ENCODE measurements around the gene PCDH15. TPM values are rescaled to one million over a fixed set of nuclear protein-coding genes. Genes with fewer than 3 reads are reported as not detected.

Gene PCDH15
- total and polyA plus RNA-seq, 7 experiments from 2014 or later = not detected

DNA sequence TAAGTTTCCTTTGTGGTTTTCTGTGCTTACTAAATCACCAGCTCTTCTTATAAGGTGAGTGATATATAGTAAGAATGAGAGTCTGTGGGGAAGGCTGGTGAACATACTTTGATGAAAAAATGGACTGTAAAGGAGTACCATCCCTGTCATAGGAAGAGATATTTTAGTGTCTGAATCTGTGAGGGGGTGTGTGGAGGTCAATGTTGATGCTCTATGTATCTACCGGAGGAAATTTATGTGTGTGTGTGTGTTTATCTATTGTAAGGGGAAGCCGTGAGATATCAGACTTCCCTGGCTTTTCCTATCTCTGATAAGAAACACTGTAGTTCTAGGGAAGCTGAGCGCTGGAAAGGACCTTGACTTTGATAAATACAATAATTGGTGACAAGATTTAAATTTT lies 179.0 kb downstream of the PCDH15 start:
- peaks cover 0 to 4% (median 0%) of the 10 kb centered on the region in 5 donors for H3K36me3 Mint-ChIP-seq
- Histone ChIP-seq H3K36me3 (ENCODE audit: control insufficient read depth in 2 of 3, insufficient read depth in 3 of 3, low read length in 3 of 3) (no peaks in the 10 kb centered on the region), H3K4me3 (ENCODE audit: low read length) (no peak overlapping the region), H3K27me3 (ENCODE audit: control insufficient read depth in 2 of 2, insufficient read depth in 2 of 2, low read length in 2 of 2) (no peaks in the 10 kb centered on the region), H3K9me3 (ENCODE audit: control insufficient read depth in 2 of 3, low read length in 3 of 3) (no peaks in the 10 kb centered on the region), H3K4me1 (ENCODE audit: control insufficient read depth in 2 of 2, insufficient read depth in 2 of 2, low read length in 2 of 2) (no peaks in the 10 kb centered on the region), H3K27ac (ENCODE audit: low read depth, low read length) (no peak overlapping the region)
- no peaks in the 10 kb centered on the region for H3K4me1 Mint-ChIP-seq
- H3K9me3 Mint-ChIP-seq = peaks cover 0 to 18% (median 5%) of the 10 kb centered on the region in 11 donors
- intact Hi-C loops (cut with micrococcal nuclease) = no loop called here
- POLR2A ChIA-PET = no interaction called here
- H3K27me3 Mint-ChIP-seq = no peaks in the 10 kb centered on the region
- ATAC-seq (no peak), DNase-seq (no peak)
- H3K4me3 Mint-ChIP-seq = no peak overlapping the region
- CTCF ChIA-PET = interaction anchor here (0.7 kb wide), 1 partner anchor 26 kb away, joined by 3 read pairs; no protein-coding TSS in a partner anchor
- H3K27ac Mint-ChIP-seq = no peak overlapping the region

DNA sequence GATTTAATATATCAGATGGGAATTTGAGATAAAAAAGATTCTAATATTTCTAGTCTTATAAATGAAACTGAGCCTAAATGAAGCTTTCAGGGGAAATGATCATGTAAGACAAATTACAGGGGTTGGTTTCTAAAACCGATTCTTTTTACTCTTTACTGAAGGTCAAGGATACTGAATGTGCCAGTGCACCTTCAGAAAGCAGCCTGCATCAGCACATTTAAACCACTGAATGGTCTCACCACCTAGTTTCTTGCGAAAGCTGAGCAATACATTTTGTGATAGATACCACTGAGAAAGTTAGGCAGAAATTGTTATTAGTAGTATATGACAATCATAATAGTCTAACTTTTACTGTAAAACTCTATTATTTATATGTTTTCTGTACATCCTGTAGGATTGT lies 180.7 kb downstream of the PCDH15 start:
- H3K4me3 ChIP-seq (ENCODE audit: low read length) = no peak overlapping the region
- H3K4me1 Mint-ChIP-seq = no peaks in the 10 kb centered on the region
- H3K36me3 ChIP-seq (ENCODE audit: control insufficient read depth in 2 of 3, insufficient read depth in 3 of 3, low read length in 3 of 3) = no peaks in the 10 kb centered on the region
- no peak overlapping the region for H3K4me3 Mint-ChIP-seq
- CTCF ChIA-PET = interaction anchor here (0.6 kb wide), 1 partner anchor 11 kb away, joined by 3 read pairs; no protein-coding TSS in a partner anchor
- no peaks in the 10 kb centered on the region for H3K36me3 Mint-ChIP-seq
- no peaks in the 10 kb centered on the region for H3K27me3 Mint-ChIP-seq
- H3K27me3 ChIP-seq (ENCODE audit: control insufficient read depth in 2 of 2, insufficient read depth in 2 of 2, low read length in 2 of 2) = no peaks in the 10 kb centered on the region
- no peaks in the 10 kb centered on the region for H3K4me1 ChIP-seq (ENCODE audit: control insufficient read depth in 2 of 2, insufficient read depth in 2 of 2, low read length in 2 of 2)
- no peaks in the 10 kb centered on the region for H3K9me3 ChIP-seq (ENCODE audit: control insufficient read depth in 2 of 3, low read length in 3 of 3)
- intact Hi-C loops (cut with micrococcal nuclease) = no loop called here
- H3K27ac Mint-ChIP-seq = no peak overlapping the region
- no peak for DNase-seq
- peaks cover 0 to 11% (median 1%) of the 10 kb centered on the region in 11 donors for H3K9me3 Mint-ChIP-seq
- no peak for ATAC-seq
- POLR2A ChIA-PET = no interaction called here
- no peak overlapping the region for H3K27ac ChIP-seq (ENCODE audit: low read depth, low read length)

DNA sequence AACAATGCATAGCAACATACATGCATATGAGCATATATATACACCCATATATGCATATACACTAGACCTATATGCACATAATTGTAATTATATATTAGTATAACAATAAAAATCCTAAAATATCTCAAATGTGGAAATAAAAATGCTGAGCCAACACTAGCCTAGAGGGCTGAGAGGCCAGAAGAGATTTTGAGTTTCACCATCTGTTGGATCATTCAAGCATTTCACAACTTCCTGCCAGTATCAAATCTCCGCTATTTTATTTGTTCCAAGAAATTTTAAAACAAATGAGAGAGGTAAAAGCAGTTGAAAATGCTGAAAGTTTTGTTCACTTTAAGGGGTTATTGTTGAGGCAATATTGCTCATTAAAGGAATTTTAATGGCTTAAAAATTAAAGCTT lies 187.0 kb downstream of the PCDH15 start:
- Histone ChIP-seq H3K36me3 (ENCODE audit: control insufficient read depth in 2 of 3, insufficient read depth in 3 of 3, low read length in 3 of 3) (no peaks in the 10 kb centered on the region), H3K27ac (ENCODE audit: low read depth, low read length) (no peak overlapping the region), H3K27me3 (ENCODE audit: control insufficient read depth in 2 of 2, insufficient read depth in 2 of 2, low read length in 2 of 2) (no peaks in the 10 kb centered on the region), H3K4me3 (ENCODE audit: low read length) (no peak overlapping the region), H3K9me3 (ENCODE audit: control insufficient read depth in 2 of 3, low read length in 3 of 3) (no peaks in the 10 kb centered on the region), H3K4me1 (ENCODE audit: control insufficient read depth in 2 of 2, insufficient read depth in 2 of 2, low read length in 2 of 2) (no peaks in the 10 kb centered on the region)
- intact Hi-C loops (cut with micrococcal nuclease) = no loop called here
- no peak overlapping the region for H3K27ac Mint-ChIP-seq
- ChIA-PET POLR2A (no interaction called here), CTCF (no interaction called here)
- no peaks in the 10 kb centered on the region for H3K36me3 Mint-ChIP-seq
- ATAC-seq (no peak), DNase-seq (no peak)
- no peaks in the 10 kb centered on the region for H3K27me3 Mint-ChIP-seq
- peaks cover 0 to 4% (median 0%) of the 10 kb centered on the region in 11 donors for H3K9me3 Mint-ChIP-seq
- H3K4me3 Mint-ChIP-seq = no peak overlapping the region
- H3K4me1 Mint-ChIP-seq = no peaks in the 10 kb centered on the region

DNA sequence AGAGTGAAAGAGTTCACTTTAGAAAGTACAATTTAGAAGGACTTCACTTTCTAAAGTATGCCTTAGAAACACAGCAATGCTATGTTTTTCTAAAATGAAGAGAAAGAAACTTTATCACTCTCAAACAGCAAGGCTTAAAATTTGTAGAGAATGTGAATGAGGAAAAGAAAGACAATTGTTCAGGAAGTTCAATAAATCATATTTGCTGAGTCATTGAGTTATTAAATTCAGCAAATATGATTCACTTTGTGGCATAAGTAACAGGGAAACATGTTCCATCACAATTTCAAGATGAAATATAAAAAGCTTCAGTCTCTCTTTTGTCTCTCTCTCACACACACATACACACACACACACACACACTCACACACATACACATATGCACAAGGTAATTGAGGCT lies 187.9 kb downstream of the PCDH15 start:
- DNase-seq = no peak
- no peak for ATAC-seq
- Mint-ChIP-seq H3K27ac (no peak overlapping the region), H3K9me3 (peaks cover 0 to 4% (median 0%) of the 10 kb centered on the region in 11 donors), H3K4me3 (no peak overlapping the region), H3K36me3 (no peaks in the 10 kb centered on the region), H3K4me1 (no peaks in the 10 kb centered on the region), H3K27me3 (no peaks in the 10 kb centered on the region)
- H3K4me3 ChIP-seq (ENCODE audit: low read length) = no peak overlapping the region
- ChIA-PET CTCF (no interaction called here), POLR2A (no interaction called here)
- H3K4me1 ChIP-seq (ENCODE audit: control insufficient read depth in 2 of 2, insufficient read depth in 2 of 2, low read length in 2 of 2) = no peaks in the 10 kb centered on the region
- no peaks in the 10 kb centered on the region for H3K9me3 ChIP-seq (ENCODE audit: control insufficient read depth in 2 of 3, low read length in 3 of 3)
- intact Hi-C loops (cut with micrococcal nuclease) = no loop called here
- H3K27me3 ChIP-seq (ENCODE audit: control insufficient read depth in 2 of 2, insufficient read depth in 2 of 2, low read length in 2 of 2) = no peaks in the 10 kb centered on the region
- no peak overlapping the region for H3K27ac ChIP-seq (ENCODE audit: low read depth, low read length)
- no peaks in the 10 kb centered on the region for H3K36me3 ChIP-seq (ENCODE audit: control insufficient read depth in 2 of 3, insufficient read depth in 3 of 3, low read length in 3 of 3)

DNA sequence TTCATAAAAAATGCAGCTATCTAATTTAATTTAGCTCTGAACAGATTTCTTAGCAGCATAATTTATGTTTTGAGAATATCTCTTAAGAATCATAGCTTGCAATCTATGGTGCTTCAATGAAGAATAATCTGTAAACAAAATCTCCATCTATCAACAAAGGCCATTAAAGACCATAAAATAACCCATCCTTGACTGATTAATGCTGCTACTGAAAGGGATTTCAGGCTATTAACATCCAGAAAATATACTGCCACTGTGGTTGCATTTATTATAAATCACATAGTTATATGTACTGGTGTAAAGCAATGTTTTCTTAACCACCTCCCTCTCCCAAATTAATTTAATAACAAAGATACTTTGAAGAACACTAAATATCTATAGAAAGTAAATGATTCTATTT lies 191.6 kb downstream of the PCDH15 start:
- Mint-ChIP-seq H3K4me1 (no peaks in the 10 kb centered on the region), H3K4me3 (no peak overlapping the region), H3K27ac (no peak overlapping the region), H3K36me3 (no peaks in the 10 kb centered on the region), H3K27me3 (no peaks in the 10 kb centered on the region), H3K9me3 (peaks cover 0 to 12% (median 2%) of the 10 kb centered on the region in 11 donors)
- intact Hi-C loops (cut with micrococcal nuclease) = no loop called here
- DNase-seq (no peak), ATAC-seq (no peak)
- Histone ChIP-seq H3K36me3 (ENCODE audit: control insufficient read depth in 2 of 3, insufficient read depth in 3 of 3, low read length in 3 of 3) (no peaks in the 10 kb centered on the region), H3K9me3 (ENCODE audit: control insufficient read depth in 2 of 3, low read length in 3 of 3) (no peaks in the 10 kb centered on the region), H3K27ac (ENCODE audit: low read depth, low read length) (no peak overlapping the region), H3K27me3 (ENCODE audit: control insufficient read depth in 2 of 2, insufficient read depth in 2 of 2, low read length in 2 of 2) (no peaks in the 10 kb centered on the region), H3K4me3 (ENCODE audit: low read length) (no peak overlapping the region), H3K4me1 (ENCODE audit: control insufficient read depth in 2 of 2, insufficient read depth in 2 of 2, low read length in 2 of 2) (no peaks in the 10 kb centered on the region)
- CTCF ChIA-PET = interaction anchor here (0.7 kb wide), 1 partner anchor 11 kb away, joined by 3 read pairs; no protein-coding TSS in a partner anchor
- POLR2A ChIA-PET = no interaction called here

DNA sequence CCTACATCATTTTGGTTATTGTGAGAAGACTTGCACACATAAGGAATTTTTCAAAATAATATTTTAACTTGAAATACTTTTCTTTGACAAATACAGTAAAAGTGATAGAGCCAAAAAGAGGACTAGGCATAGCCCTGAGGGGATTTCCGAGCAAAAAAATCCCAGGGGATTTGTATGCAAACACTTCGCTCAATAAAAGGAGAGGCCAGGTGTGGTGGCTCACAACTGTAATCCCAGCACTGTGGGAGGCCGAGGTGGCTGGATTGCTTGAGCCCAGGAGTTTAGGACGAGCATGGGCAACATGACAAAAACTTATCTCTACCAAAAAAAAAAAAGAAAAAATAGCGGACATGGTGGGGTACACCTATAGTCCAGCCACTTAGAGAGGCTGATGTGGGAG lies 193.0 kb downstream of the PCDH15 start:
- Histone ChIP-seq H3K4me1 (ENCODE audit: control insufficient read depth in 2 of 2, insufficient read depth in 2 of 2, low read length in 2 of 2) (no peaks in the 10 kb centered on the region), H3K36me3 (ENCODE audit: control insufficient read depth in 2 of 3, insufficient read depth in 3 of 3, low read length in 3 of 3) (no peaks in the 10 kb centered on the region), H3K27me3 (ENCODE audit: control insufficient read depth in 2 of 2, insufficient read depth in 2 of 2, low read length in 2 of 2) (no peaks in the 10 kb centered on the region), H3K9me3 (ENCODE audit: control insufficient read depth in 2 of 3, low read length in 3 of 3) (no peaks in the 10 kb centered on the region), H3K4me3 (ENCODE audit: low read length) (no peak overlapping the region), H3K27ac (ENCODE audit: low read depth, low read length) (no peak overlapping the region)
- Mint-ChIP-seq H3K36me3 (no peaks in the 10 kb centered on the region), H3K4me1 (no peaks in the 10 kb centered on the region), H3K9me3 (peaks cover 0 to 13% (median 4%) of the 10 kb centered on the region in 11 donors), H3K27ac (no peak overlapping the region), H3K27me3 (no peaks in the 10 kb centered on the region), H3K4me3 (no peak overlapping the region)
- POLR2A ChIA-PET = no interaction called here
- ATAC-seq (no peak), DNase-seq (no peak)
- intact Hi-C loops (cut with micrococcal nuclease) = no loop called here
- CTCF ChIA-PET = no interaction called here

DNA sequence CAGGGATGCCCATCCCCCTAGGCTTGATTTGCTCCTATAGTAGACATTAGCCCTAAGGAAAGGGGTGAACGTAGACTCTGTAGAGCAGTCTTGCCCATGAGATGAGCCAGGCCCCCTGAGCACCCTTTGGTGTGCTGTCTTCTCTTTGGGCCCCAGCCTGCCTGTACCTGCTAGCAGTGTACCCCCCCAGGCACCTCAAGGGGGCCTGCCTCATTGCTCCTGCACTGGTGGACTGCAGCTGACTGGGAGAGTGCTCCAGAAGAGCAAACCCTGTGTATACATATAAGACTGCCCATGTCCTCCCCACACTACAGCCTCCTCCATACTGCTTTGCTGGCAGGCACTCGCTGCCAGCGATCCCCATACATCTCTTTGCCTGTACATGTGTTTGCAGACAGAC lies 206.7 kb downstream of the PCDH15 start:
- Mint-ChIP-seq H3K9me3 (peaks cover 0 to 36% (median 14%) of the 10 kb centered on the region in 11 donors), H3K4me1 (no peaks in the 10 kb centered on the region), H3K36me3 (no peaks in the 10 kb centered on the region), H3K4me3 (no peak overlapping the region), H3K27me3 (no peaks in the 10 kb centered on the region), H3K27ac (no peak overlapping the region)
- Histone ChIP-seq H3K4me3 (ENCODE audit: low read length) (no peak overlapping the region), H3K27me3 (ENCODE audit: control insufficient read depth in 2 of 2, insufficient read depth in 2 of 2, low read length in 2 of 2) (no peaks in the 10 kb centered on the region), H3K9me3 (ENCODE audit: control insufficient read depth in 2 of 3, low read length in 3 of 3) (no peaks in the 10 kb centered on the region), H3K27ac (ENCODE audit: low read depth, low read length) (no peak overlapping the region), H3K4me1 (ENCODE audit: control insufficient read depth in 2 of 2, insufficient read depth in 2 of 2, low read length in 2 of 2) (no peaks in the 10 kb centered on the region), H3K36me3 (ENCODE audit: control insufficient read depth in 2 of 3, insufficient read depth in 3 of 3, low read length in 3 of 3) (no peaks in the 10 kb centered on the region)
- DNase-seq (no peak), ATAC-seq (no peak)
- intact Hi-C loops (cut with micrococcal nuclease) = no loop called here
- POLR2A ChIA-PET = no interaction called here
- CTCF ChIA-PET = no interaction called here
